Measurements from ENCODE around the gene DPEP1. TPM values are rescaled to one million over a fixed set of nuclear protein-coding genes. Genes with fewer than 3 reads are reported as not detected.

Gene DPEP1
- total and polyA plus RNA-seq, 2 experiments from 2014 or later: 1.7 to 2.3 TPM

GRCh38 chr16:89564476-89565255, 48.8 kb upstream of the DPEP1 start:
- Mint-ChIP-seq H3K27ac (peak overlapping the region; percentile 92), H3K4me1 (peaks cover 39% of the 10 kb centered on the region), H3K36me3 (ENCODE audit: low read depth) (peaks cover 48% of the 10 kb centered on the region), H3K4me3 (peak overlapping the region; percentile 72), H3K9me3 (peaks cover 12% of the 10 kb centered on the region; the same call in 1 of the 3 replicates), H3K27me3 (ENCODE audit: insufficient read depth, low read depth, poor library complexity) (peaks cover 47% of the 10 kb centered on the region)
- peak overlapping the region; percentile 99 for H3K4me2 ChIP-seq
- peaks cover 24% of the 10 kb centered on the region for H4K20me1 ChIP-seq (replicated peaks; ENCODE audit: insufficient read depth)
- peaks cover 31% of the 10 kb centered on the region for H3K4me1 ChIP-seq (ENCODE audit: insufficient read depth)
- ATAC-seq (peak; percentile 14), DNase-seq (ENCODE audit: low spot score) (peak; percentile 78)
- H3K27ac ChIP-seq (ENCODE audit: low read depth): peak overlapping the region; percentile 92
- peaks cover 29% of the 10 kb centered on the region for H3K36me3 ChIP-seq (ENCODE audit: insufficient read depth)
- peaks cover 61% of the 10 kb centered on the region for H3F3A ChIP-seq (replicated peaks; ENCODE audit: low read depth)
- H3K79me2 ChIP-seq (replicated peaks; ENCODE audit: insufficient read depth): peaks cover 32% of the 10 kb centered on the region
- peaks cover 7% of the 10 kb centered on the region for H3K27me3 ChIP-seq (ENCODE audit: insufficient read depth)
- H3K4me3 ChIP-seq: peak overlapping the region; percentile 99
- H2AFZ ChIP-seq: no peak overlapping the region
- TF ChIP-seq ETS1 (IDR thresholded peaks at IDR 0.05): 0 out of 2 replicates have a peak, but pooled peaks have one; percentile 23
- TF ChIP-seq POLR2AphosphoS5 (IDR thresholded peaks at IDR 0.05; ENCODE audit: low read depth): peak; percentile 93
- no peak for TF ChIP-seq EZH2 (IDR thresholded peaks at IDR 0.05; ENCODE audit: low read depth, unreplicated experiment)
- no peaks in the 10 kb centered on the region for H3K9me2 ChIP-seq (ENCODE audit: insufficient read depth)

DNA sequence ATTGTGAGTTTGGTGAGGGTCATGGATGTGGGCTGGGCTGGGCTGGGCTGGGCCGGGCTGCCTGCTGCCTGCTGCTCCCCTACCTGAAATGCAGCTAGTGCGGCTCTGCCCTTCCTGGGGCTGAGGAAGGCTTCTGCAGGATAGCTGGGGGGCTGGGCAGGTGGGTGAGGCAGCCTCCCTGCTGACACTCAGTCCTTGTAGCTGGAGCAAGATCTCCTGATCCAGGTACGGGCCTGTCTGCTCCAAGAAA, 48.3 kb upstream of the DPEP1 start:
- peak; percentile 42 for ATAC-seq
- peaks cover 24% of the 10 kb centered on the region for H4K20me1 ChIP-seq (replicated peaks; ENCODE audit: insufficient read depth)
- peak overlapping the region; percentile 99 for H3K4me2 ChIP-seq
- TF ChIP-seq CTCF (conservative IDR thresholded peaks at IDR 0.05; ENCODE audit: low read depth in 2 of 2): no peak
- no peak for TF ChIP-seq JUNB (IDR thresholded peaks at IDR 0.05; ENCODE audit: unreplicated experiment)
- no peak for TF ChIP-seq ETS1 (IDR thresholded peaks at IDR 0.05)
- TF ChIP-seq ZNF114 (CRISPR knock-in tag; IDR thresholded peaks at IDR 0.05): no peak
- no peak for TF ChIP-seq POLR2AphosphoS5 (IDR thresholded peaks at IDR 0.05; ENCODE audit: low read depth)
- no peak for TF ChIP-seq ZNF462 (CRISPR knock-in tag; IDR thresholded peaks at IDR 0.05)
- TF ChIP-seq STAT1 (IDR thresholded peaks at IDR 0.05; ENCODE audit: unreplicated experiment): no peak
- TF ChIP-seq EZH2 (IDR thresholded peaks at IDR 0.05; ENCODE audit: low read depth, unreplicated experiment): no peak

More for the DNA sequence above, 48.3 kb upstream of the DPEP1 start:
- H3K4me3 Mint-ChIP-seq: peak overlapping the region; percentile 72
- Histone ChIP-seq H3K36me3 (ENCODE audit: insufficient read depth) (peaks cover 29% of the 10 kb centered on the region), H2AFZ (no peak overlapping the region), H3K4me1 (ENCODE audit: insufficient read depth) (peaks cover 31% of the 10 kb centered on the region), H3K79me2 (replicated peaks; ENCODE audit: insufficient read depth) (peaks cover 32% of the 10 kb centered on the region), H3K4me3 (peak overlapping the region; percentile 99), H3K9me2 (ENCODE audit: insufficient read depth) (no peaks in the 10 kb centered on the region), H3K27ac (ENCODE audit: low read depth) (peak overlapping the region; percentile 92), H3F3A (replicated peaks; ENCODE audit: low read depth) (peaks cover 56% of the 10 kb centered on the region), H3K27me3 (ENCODE audit: insufficient read depth) (peaks cover 7% of the 10 kb centered on the region)
- H3K27ac Mint-ChIP-seq: peak overlapping the region; percentile 92
- H3K4me1 Mint-ChIP-seq: peaks cover 38% of the 10 kb centered on the region
- DNase-seq (ENCODE audit: low spot score): peak; percentile 81
- peaks cover 12% of the 10 kb centered on the region; the same call in 1 of the 3 replicates for H3K9me3 Mint-ChIP-seq
- H3K36me3 Mint-ChIP-seq (ENCODE audit: low read depth): peaks cover 44% of the 10 kb centered on the region
- H3K27me3 Mint-ChIP-seq (ENCODE audit: insufficient read depth, low read depth, poor library complexity): peaks cover 43% of the 10 kb centered on the region

Measured in GM23338 (cell line).